T-helper 1 cell treated with Interleukin-12 subunit alpha and Interleukin-12 subunit beta and Interleukin-4 antibody, amounts not matched to agents 30 μg/mL and 1 μg/mL, for 36 hours (primary cell): Measurements from ENCODE around the gene C21orf58.
A peak's percentile ranks its signal among the peaks of the same experiment; 100 is the strongest.
"Not testable (repeated sequence)": the region's sequence is repeated elsewhere in the genome, so short reads cannot be mapped to it uniquely, and the experiment has no call there.

Source experiments
- H3K27ac Mint-ChIP-seq: one replicate; pipeline ENCODE4 v1.8.0; 2021; ENCODE audit warnings: mild to moderate bottlenecking, mixed read lengths
- H3K27me3 Mint-ChIP-seq: one replicate; pipeline ENCODE4 v1.8.0; 2021; ENCODE audit warnings: low read depth, mixed read lengths
- H3K36me3 Mint-ChIP-seq: one replicate; pipeline ENCODE4 v1.8.0; 2021; ENCODE audit warnings: low read depth, mixed read lengths
- H3K4me1 Mint-ChIP-seq: one replicate; pipeline ENCODE4 v1.8.0; 2021; ENCODE audit warnings: low read depth, mixed read lengths
- H3K4me3 Mint-ChIP-seq: one replicate; pipeline ENCODE4 v1.8.0; 2021; ENCODE audit warnings: mild to moderate bottlenecking, moderate library complexity, mixed read lengths
- H3K9me3 Mint-ChIP-seq: one replicate; pipeline ENCODE4 v1.8.0; 2021; ENCODE audit warnings: mixed read lengths

The C21orf58 gene

DNA sequence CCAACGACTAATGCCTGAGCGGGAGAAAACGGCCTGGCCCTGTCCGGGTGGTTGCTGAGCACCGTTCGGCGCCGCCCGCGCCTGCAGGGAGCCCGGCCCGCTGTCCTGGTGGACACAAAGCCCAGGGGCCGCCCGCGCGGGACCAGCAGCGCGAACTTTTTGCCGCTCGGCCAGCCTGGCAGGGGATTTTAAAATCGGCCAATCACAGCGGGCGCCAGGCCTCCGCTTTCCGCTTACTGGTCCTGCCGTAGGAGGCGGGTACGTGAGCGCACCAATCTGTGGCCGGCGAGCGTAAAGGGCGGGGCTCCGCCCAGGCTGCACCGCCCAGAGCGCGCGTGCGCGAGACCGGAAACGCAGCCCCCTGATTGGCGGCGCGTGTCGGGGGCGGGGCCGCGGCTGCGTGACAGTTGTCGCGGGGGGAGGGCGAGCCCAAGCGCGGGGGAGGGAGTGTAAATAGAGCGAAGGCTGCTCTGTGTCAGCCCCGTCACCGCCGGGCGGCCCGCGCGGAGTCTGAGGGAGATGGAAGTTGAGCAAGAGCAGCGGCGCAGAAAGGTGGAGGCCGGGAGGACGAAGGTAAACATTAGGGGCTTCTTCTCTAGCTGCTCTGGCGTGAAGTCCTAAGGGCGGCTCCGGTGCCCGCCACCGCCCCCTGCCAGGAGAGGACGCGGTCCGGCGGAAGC is at the start of gene C21orf58, which contains the start of gene PCNT:
C21orf58 (minus strand) TSS at position 161 of the 680 bp plus-strand sequence. CDS start 1,132 bp downstream, outside the sequence.
PCNT (plus strand) TSS at position 447 of the 680 bp plus-strand sequence; CDS start at position 520, 73 bp downstream.
- Mint-ChIP-seq H3K9me3 (no peaks in the 10 kb centered on the region), H3K4me1 (peaks cover 37% of the 10 kb centered on the region), H3K27ac (peak within 1 kb of the TSS; percentile 98), H3K27me3 (no peaks in the 10 kb centered on the region), H3K4me3 (peak within 1 kb of the TSS; percentile 98), H3K36me3 (peaks cover 20% of the 10 kb centered on the region)

DNA sequence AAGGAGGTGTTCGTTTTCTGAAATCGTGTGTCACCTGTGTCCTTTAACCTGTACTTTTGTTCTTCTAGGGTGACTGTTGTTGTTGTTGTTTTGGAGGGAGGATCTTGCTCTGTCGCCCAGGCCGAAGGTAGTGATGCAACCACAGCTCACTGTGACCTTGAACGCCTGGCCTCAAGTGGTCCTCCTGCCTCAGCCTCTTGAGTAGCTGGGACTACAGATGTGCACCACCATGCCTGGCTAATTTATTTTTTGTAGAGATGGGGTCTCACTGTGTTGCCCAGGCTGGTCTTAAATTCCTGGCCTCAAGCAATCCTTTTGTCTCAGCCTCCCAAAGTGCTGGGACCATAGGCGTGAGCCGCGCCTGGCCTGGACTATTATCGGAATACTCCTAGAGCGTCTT is 49.3 kb upstream of the C21orf58 start:
- H3K27ac Mint-ChIP-seq, H3K9me3 Mint-ChIP-seq, H3K27me3 Mint-ChIP-seq, H3K4me3 Mint-ChIP-seq: not testable (repeated sequence)
- Mint-ChIP-seq H3K36me3 (peaks cover 20% of the 10 kb centered on the region), H3K4me1 (peaks cover 18% of the 10 kb centered on the region)

DNA sequence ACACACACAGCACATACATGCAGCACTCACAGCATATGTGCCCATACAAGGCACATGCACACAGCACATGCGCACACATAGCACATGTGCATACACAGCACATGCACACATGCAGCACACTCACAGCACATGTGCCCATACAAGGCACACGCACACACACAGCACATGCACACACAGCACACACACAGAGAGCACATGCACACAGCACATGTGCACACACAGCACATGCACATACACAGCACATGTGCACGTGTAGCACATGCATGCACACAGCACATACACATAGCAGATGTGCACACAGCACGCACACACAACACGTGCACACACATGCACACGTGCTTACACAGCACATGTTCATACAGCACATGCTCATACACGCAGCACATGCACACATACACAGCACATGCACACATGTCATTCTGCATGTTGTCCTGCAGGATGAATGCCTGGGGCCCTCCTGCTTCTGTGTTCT is 48.4 kb upstream of the C21orf58 start:
- H3K4me3 Mint-ChIP-seq, result no peak overlapping the region
- H3K36me3 Mint-ChIP-seq, result peaks cover 17% of the 10 kb centered on the region
- H3K9me3 Mint-ChIP-seq, result no peaks in the 10 kb centered on the region
- H3K27ac Mint-ChIP-seq, result no peak overlapping the region
- no peaks in the 10 kb centered on the region for H3K27me3 Mint-ChIP-seq
- peaks cover 21% of the 10 kb centered on the region for H3K4me1 Mint-ChIP-seq

DNA sequence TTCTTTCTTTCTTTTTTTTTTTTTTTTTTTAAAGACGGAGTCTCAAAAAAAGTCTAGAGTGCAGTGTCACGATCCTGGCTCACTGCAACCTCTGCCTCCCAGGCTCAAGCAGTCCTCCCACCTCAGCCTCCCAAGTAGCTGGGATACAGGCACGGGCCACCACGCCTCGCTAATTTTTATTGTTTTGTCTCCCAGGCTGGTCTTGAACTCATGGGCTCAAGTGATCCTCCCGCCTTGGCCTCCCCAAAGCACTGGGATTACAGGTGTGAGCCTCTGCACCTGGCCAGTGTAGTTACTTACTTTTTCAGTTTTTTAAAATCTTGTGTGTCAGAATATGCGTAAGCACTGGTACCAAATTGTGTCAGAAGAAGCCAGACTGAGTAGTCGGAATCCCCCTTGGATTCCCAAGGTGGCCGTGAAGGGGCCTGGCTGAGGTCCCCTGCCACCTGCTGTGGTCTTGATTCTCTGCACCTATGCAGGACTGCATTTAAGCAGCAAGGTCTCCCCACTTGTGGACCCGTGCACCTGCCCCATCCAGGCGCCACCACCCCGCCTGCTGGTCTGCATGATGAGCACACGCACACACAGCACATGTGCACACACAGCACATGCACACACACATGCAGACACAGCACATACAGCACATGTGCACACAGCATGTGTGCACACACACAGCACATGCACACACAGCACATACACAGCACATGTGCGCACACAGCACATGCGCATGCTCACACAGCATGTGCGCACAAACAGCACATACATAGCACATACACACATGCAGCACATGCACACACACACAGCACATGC is 47.7 kb upstream of the C21orf58 start:
- Mint-ChIP-seq H3K4me3 (no peak overlapping the region), H3K9me3 (no peaks in the 10 kb centered on the region), H3K36me3 (peaks cover 22% of the 10 kb centered on the region), H3K4me1 (peaks cover 21% of the 10 kb centered on the region), H3K27ac (no peak overlapping the region), H3K27me3 (no peaks in the 10 kb centered on the region)

DNA sequence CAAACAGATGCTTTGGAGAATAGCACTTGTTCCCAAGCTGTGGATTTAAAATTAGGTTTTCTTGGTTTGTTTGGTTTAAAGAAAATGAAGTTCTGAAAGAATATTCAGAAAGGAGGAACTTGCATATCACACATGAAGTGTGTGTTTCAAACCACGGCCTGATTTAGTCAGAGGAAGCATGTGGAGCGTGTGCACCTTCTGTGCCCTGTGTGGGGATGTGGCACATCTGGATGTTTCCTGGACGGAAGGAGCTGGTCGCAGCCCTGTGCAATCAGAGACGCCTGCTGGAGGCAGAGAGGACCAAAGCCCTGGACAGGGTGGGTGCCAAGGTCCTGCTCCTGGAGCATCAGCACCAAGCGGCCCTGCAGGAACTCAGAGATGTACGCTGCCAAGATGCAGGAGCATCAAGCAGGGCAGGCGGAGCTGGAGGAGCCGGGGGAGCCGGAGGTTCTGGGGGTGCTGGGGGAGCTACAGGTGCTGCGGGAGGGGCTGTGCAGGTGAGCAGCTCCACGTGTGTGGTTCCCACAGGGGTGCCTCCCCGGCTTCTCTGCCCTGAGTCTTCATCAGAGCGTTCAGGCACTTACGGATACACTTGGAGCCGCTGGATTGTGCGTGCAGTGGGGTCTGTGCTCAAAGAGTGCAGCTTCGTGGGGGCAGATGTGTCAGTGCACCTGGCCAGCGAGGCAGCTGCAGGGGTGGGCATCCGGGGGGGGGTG is 46.0 kb upstream of the C21orf58 start:
- H3K4me1 Mint-ChIP-seq, result peaks cover 21% of the 10 kb centered on the region
- peak overlapping the region; percentile 90 for H3K27ac Mint-ChIP-seq
- peak overlapping the region; percentile 34 for H3K4me3 Mint-ChIP-seq
- H3K27me3 Mint-ChIP-seq, result no peaks in the 10 kb centered on the region
- no peaks in the 10 kb centered on the region for H3K9me3 Mint-ChIP-seq
- peaks cover 35% of the 10 kb centered on the region for H3K36me3 Mint-ChIP-seq

DNA sequence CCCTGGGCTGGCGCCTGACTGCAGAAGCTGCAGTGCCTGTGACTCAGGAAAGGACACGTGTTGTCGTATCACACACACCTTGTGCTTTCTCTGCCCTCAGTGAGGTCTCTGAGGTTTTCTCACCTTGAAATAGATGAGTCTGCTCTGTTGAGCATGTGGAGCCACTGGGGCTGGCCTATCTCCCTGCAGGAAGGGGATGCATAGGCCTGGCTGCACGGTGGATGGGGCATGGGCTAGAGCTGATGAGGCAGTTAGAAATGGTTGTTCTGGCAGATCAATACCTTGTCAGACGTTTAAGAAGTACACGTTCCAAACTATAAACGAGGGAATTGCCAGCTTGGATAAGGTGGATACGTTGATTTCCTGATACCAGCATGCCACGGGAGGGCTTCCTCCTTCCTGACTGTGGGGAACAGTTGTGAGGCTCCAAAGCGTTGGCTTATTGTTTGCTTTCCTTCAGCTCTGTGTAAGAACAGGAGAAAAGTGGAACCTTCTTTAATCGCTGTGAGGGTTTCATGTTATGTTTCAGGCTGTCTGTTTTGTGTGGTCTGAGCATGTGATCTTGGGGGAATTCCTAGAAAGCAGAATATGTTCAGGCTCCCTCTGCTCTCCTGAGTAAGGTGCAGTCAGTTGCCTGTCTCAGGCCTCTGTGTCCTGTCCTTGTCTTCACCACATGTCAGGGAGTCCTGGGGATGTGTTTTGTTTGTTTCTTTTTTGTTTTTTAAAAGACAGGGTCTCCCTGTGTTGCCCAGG is 45.0 kb upstream of the C21orf58 start:
- H3K27me3 Mint-ChIP-seq, result no peaks in the 10 kb centered on the region
- H3K4me1 Mint-ChIP-seq, result peaks cover 21% of the 10 kb centered on the region
- peak overlapping the region; percentile 90 for H3K27ac Mint-ChIP-seq
- peaks cover 35% of the 10 kb centered on the region for H3K36me3 Mint-ChIP-seq
- peak overlapping the region; percentile 63 for H3K4me3 Mint-ChIP-seq
- no peaks in the 10 kb centered on the region for H3K9me3 Mint-ChIP-seq

DNA sequence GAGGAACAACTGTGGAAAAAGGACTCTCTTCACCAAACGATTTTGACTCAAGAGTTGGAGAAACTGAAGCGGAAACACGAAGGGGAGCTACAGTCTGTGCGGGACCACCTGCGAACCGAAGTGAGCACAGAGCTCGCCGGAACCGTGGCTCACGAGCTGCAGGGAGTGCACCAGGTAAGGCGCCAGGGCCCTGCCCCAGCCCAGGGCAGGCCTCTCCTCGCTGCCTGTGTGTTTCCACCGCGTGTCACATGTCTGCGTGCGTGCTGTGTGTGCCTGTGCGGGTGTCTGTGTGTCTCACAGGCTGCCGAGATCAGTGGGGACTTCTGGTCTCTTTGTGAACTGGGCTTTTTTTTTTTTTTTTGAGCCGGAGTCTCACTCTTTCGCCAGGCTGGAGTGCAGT is 43.3 kb upstream of the C21orf58 start:
- H3K36me3 Mint-ChIP-seq, result peaks cover 38% of the 10 kb centered on the region
- H3K27me3 Mint-ChIP-seq, result no peaks in the 10 kb centered on the region
- H3K4me3 Mint-ChIP-seq, result no peak overlapping the region
- H3K4me1 Mint-ChIP-seq, result peaks cover 21% of the 10 kb centered on the region
- H3K9me3 Mint-ChIP-seq, result no peaks in the 10 kb centered on the region
- no peak overlapping the region for H3K27ac Mint-ChIP-seq

DNA sequence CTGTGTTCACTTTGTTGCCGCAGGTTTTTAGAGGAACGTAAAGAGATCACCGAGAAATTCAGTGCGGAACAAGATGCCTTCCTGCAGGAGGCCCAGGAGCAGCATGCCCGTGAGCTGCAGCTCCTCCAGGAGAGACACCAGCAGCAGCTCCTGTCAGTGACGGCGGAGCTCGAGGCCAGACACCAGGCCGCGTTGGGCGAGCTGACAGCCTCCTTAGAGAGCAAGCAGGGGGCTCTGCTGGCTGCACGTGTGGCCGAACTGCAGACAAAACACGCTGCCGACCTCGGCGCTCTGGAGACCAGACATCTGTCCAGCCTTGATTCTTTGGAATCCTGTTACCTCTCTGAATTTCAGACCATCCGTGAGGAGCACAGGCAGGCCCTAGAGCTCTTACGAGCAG is 42.9 kb upstream of the C21orf58 start:
- no peaks in the 10 kb centered on the region for H3K27me3 Mint-ChIP-seq
- H3K27ac Mint-ChIP-seq, result no peak overlapping the region
- H3K36me3 Mint-ChIP-seq, result peaks cover 38% of the 10 kb centered on the region
- no peak overlapping the region for H3K4me3 Mint-ChIP-seq
- H3K4me1 Mint-ChIP-seq, result peaks cover 19% of the 10 kb centered on the region
- H3K9me3 Mint-ChIP-seq, result no peaks in the 10 kb centered on the region

DNA sequence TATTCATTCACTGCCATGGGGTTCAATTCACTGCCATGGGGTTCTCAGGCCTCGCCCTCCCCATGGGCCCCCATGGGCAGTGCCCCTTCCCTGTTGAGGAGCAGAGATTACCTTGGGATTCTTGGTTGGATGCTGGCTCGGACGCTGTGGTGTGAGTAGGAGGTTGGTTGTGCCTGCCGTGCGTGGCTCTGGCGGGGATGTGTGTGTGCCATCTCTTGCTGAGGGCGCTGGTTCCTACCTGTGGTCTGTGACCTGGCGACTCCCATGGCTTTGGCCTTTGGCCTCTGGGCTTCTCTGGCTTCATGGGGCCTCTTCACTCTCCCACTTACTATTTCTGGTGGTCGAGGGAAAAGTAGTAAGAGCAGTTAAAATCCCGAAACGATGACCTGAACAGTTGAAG is 42.4 kb upstream of the C21orf58 start:
- Mint-ChIP-seq H3K9me3 (no peaks in the 10 kb centered on the region), H3K27me3 (no peaks in the 10 kb centered on the region), H3K4me3 (no peak overlapping the region), H3K36me3 (peaks cover 39% of the 10 kb centered on the region), H3K4me1 (peaks cover 19% of the 10 kb centered on the region), H3K27ac (no peak overlapping the region)

DNA sequence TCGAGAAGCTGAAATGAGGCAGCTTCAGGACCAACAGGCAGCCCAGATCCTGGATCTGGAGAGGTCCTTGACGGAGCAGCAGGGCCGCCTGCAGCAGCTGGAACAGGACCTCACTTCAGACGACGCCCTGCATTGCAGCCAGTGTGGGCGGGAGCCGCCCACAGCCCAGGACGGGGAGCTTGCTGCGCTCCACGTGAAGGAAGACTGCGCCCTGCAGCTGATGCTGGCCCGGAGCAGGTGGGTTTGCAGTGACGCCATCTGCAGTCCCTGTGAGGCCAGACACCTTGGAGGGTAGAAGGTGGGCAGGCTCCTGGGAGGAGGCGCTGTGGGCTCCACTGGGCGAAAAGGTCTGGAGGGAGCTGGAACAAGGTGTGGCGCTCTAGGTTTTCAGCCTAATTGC is 40.0 kb upstream of the C21orf58 start:
- Mint-ChIP-seq H3K4me1 (peaks cover 10% of the 10 kb centered on the region), H3K4me3 (no peak overlapping the region), H3K27me3 (no peaks in the 10 kb centered on the region), H3K36me3 (peaks cover 35% of the 10 kb centered on the region), H3K27ac (no peak overlapping the region), H3K9me3 (no peaks in the 10 kb centered on the region)

DNA sequence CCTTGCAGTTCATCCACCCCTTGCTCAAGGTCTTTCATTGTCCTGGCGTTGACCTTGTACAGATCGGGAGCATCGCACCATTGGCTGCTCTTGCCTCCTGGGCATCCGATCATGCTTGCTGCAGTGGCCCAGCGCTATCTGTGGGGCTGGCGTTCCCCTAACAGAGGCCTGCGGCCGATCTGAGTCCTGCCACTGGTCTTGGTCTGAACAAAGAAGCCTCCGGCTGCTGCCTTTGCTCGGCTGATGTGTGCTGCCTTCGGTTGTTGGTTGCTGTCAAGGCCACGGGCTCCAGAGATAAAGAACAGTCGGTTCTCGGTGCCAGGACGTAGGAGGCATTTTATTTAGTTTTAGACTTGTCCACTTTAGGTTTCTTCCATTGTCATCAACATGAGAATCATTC is 39.3 kb upstream of the C21orf58 start:
- Mint-ChIP-seq H3K4me3 (no peak overlapping the region), H3K27ac (no peak overlapping the region), H3K9me3 (no peaks in the 10 kb centered on the region), H3K4me1 (peaks cover 5% of the 10 kb centered on the region), H3K36me3 (peaks cover 33% of the 10 kb centered on the region), H3K27me3 (no peaks in the 10 kb centered on the region)

DNA sequence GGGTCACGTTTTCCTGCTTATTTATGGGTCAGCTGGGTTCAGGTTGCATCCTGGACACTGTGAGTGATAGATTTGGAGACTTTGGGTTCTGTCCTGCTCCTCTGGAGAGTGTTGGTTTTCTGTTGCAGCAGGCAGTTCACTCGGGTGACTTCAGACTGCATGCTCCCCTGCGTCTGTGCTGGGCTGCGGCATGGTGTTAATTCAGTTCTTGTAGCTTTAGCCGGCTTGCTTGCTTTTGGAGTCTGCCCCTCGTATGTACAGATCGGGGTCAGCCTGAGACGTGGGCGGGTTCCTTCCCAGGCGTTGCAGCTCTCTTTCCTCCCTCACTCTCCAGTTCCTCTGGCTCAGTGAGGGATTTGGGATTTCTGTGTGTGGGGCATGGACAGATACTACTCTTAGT is 38.3 kb upstream of the C21orf58 start:
- H3K4me3 Mint-ChIP-seq, result no peak overlapping the region
- H3K4me1 Mint-ChIP-seq, result peaks cover 1% of the 10 kb centered on the region
- no peak overlapping the region for H3K27ac Mint-ChIP-seq
- no peaks in the 10 kb centered on the region for H3K9me3 Mint-ChIP-seq
- H3K36me3 Mint-ChIP-seq, result peaks cover 36% of the 10 kb centered on the region
- no peaks in the 10 kb centered on the region for H3K27me3 Mint-ChIP-seq

DNA sequence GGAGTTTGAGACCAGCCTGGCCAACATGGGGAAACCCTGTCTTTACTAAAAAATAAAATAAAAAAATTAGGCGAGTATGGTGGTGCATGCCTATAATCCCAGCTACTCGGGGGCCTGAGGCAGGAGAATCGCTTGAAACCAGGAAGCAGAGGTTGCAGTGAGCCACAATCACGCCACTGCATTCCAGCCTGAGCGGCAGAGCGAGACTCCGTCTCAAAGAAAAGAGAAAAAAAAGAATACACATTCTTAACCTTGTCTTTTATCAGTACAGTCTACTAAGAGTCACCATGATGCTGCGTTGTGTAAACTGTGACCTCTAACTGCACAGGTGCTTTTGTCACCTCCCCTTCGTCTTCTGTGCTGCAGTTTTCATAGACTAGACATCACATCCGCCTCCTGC is 37.5 kb upstream of the C21orf58 start:
- no peak overlapping the region for H3K4me3 Mint-ChIP-seq
- H3K27ac Mint-ChIP-seq, result no peak overlapping the region
- peaks cover 29% of the 10 kb centered on the region for H3K36me3 Mint-ChIP-seq
- H3K27me3 Mint-ChIP-seq, result no peaks in the 10 kb centered on the region
- no peaks in the 10 kb centered on the region for H3K9me3 Mint-ChIP-seq
- peaks cover 1% of the 10 kb centered on the region for H3K4me1 Mint-ChIP-seq
